ENCODE results near the gene FKRP.
"Not testable (repeated sequence)": the region's sequence is repeated elsewhere in the genome, so short reads cannot be mapped to it uniquely, and the experiment has no call there.

FKRP gene

DNA sequence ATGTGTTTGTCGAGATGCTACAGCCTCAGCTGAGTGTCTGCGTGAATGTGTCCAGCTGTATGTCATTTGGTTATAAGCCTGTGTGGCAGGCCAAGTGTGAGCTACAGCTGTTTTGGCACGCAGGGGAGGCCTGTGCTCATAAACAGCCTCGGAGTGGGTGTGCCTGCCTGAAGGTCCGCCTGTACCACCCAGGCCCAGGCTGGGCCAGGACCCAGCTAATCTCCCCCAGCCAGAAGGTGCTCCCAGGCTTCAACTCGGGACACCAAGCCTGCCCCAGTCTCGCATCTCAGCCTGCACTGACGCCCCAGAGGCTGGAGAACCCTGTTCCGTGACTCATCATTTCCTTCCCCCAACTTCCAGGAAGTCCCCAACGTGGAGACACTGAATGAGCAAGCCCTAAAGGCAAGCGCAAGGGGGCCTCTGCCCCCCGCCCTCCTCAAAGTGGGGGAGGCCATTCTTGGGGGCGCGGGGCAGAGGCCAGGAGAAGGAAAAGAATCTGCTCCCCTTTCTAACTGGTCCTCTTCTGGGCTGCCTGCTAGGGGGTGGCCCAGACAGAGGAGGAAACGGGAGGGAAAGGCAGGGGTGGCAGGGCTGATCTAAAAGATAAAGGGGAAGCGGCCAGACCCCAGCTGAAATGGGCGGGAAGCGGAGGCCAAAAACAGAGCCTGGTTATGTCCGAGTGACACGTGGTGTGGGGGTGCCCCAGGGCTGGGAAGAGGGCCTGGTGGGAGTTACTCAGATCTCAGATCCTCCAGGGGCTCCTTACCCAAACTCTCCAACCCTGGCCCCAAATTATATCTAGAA, 40.6 kb downstream of the FKRP start:
- DNase-seq (ENCODE audit: low spot score), result peak; percentile 41

DNA sequence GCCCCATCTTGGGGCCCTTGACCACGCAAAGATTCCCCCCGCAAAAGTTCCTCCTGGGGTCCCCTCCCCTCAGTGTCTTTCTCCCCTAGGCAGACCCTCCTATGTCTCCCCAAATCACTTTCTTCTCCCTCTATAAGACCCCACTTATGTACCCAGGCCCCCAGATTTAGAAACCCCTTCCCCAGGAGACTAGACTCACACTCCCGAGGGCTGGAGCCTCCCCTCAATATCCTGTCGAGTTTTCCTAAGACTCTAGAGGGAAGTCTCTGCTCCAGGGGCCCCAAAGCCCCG, 41.1 kb downstream of the FKRP start:
- DNase-seq (ENCODE audit: low spot score), result no peak

DNA sequence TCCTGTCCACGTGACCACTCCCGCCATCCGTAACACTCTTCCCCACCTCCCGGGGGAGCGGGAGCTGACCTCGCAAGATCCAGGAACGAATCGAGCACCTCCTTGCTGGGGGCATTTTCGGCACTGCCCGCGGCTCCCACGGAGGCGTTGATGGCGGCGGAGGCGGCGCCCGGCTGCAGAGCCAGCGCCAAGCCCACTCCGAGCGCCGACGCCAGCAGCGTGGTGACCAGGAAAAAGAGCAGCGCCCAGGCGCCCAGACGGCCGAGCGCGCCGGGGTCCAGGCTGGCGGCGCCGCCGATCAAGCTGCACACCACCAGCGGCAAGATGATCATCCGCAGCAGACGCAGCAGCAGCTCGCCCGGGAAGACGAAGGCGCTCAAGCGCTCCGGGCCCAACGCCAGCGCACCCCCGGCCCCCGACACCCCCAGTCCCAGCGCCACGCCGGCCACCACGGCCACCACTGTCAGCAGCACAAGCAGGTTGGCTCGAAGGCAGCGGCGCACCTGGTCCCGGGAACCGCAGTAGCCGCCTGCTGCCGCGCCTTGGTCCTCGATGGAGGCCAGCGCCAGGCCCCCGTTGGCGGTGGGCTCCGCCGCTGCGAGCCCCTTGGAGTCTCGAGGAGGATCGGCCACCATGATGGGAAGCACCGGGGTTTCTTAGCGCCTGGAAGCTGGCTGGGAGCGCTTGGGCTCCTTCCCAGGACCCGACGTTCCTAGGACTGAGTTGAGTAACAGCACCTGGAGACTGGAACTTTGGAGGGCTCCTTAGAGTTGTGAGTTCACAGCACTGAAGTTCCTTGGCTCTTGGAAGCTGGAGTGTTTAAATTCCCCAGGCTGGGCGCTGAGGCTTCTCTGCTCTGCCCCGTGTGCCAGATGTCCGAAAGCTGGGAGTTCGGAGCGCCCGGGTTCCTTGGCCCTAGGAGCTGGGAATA, 41.7 kb downstream of the FKRP start:
- DNase-seq (ENCODE audit: low spot score), result peak; percentile 64

DNA sequence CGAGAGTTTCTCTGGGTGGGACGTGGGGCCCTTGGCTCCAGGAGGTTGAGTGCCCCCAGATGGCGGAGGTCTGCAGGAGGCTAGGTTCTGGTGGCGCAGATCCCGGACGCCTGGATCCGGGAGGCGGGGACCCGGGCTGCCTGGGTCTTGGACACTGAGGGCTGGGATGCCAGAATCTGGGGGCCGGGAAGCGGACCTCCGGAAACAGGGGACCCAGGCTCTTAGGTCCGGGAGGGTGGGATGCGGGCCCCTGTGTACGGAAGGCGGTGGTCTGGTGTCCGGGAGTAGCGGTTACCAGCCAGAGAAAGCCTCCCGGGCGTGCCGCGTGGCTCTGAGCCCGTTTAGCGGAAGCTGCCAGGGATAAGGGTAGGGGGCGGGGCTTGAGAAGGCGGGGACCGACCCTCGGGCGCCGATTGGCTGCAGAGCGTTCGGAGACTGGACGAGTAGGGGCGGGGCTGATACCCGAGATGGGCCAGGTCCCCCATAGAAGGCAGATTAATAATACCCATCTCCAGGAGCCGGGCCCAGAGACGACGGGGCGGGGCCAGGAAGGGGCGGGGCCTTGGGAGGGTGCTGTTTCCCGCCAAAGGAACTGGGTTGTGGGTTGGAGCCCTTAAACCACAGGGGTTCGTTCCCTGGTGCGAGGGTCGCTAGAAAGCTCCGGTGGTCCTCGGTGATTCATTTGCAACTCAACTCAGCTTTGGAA, 42.6 kb downstream of the FKRP start, which contains the start of gene SLC1A5:
Gene SLC1A5, minus strand, starts transcription at position 333 of the 706 bp plus-strand sequence. CDS start 629 bp downstream, outside the sequence.
- DNase-seq (ENCODE audit: low spot score), result peak; percentile 99

DNA sequence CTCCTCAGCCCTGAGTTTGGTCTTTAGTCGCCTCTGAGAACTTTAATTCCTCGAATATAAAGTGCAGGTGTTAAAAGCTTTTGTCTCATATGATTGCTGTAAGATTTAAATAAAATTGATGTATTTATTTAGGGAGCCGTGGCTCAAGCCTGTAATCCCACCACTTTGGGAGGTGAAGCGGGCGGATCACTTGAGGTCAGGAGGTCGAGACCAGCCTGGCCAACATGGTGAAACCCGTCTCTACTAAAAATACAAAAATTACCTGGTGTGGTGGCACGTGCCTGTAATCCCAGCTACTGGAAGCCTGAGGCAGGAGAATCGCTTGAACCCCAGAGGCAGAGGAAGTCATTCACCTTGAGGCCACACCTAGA, 43.1 kb downstream of the FKRP start:
- DNase-seq (ENCODE audit: low spot score), result no peak

DNA sequence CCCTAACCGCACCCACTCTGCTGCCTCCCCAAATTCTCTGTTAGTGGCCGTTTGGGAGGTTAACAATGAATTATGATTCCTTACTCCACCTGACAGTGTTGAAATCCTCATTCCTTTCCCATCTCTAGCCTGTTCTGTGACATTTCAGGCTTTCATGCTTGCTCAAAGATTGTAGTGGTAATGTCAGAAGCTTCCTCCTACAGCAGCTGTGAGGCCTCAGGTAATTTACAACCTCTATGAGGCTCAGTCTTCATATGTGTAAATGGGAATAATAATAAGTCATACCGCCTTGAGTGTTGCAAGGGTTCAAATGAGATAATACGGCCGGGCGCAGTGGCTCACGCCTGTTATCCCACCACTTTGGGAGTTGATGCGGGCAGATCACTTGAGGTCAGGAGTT, 43.5 kb downstream of the FKRP start:
- no peak for DNase-seq (ENCODE audit: low spot score)

DNA sequence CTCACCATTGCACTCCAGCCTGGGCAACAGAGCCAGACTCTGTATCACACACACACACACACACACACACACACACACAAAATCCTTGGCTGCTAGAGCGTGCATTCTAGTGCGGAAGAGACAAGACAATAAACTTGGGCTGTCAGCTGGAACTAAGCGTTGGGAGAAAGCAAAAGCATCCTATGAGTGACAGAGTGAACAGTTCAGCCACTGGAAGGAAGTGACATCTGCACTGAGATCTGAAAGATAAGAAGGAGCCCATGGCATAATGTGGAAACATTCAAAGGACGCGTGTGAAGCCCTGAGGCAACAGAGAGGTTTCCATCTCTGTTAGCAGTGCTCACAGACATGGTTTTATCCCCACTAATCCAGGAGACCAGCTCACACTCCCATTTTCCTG, 46.1 kb downstream of the FKRP start:
- DNase-seq (ENCODE audit: low spot score), result no peak

DNA sequence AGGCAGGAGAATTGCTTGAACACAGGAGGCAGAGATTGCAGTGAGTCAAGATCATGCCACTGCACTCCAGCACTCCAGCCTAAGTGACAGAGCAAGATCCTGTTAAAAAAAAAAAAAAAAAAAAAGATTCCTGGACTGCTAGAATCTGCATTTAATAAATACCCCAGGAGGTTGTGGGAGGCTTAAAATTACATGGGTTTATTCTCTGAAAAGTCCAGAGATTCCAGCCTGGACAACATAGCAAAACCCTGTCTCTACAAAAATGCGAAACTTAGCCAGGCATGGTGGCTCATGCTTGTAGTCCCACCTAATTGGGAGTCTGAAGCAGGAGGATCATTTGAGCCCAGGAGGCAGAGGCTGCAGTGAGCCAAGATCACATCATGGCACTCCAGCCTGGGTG, 52.0 kb downstream of the FKRP start:
- DNase-seq (ENCODE audit: low spot score), result no peak

DNA sequence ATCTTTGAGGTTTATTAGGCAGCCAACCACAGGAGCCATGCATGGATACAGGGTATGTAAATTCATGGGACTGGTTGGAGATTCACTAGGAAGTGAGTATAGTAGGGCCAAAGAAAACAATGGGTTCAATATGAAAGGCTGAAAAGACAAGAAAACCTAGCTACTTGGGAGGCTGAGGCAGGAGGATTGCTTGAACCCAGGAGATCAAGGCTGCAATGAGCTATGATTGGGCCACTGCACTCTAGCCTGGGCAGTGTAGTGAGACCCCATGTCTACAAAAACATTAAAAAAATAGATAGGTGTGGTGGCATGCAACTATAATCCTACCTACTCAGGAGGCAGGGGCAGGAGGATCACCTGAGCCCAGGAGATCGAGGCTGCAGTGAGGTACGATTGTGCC, 52.9 kb downstream of the FKRP start:
- DNase-seq (ENCODE audit: low spot score), result no peak

DNA sequence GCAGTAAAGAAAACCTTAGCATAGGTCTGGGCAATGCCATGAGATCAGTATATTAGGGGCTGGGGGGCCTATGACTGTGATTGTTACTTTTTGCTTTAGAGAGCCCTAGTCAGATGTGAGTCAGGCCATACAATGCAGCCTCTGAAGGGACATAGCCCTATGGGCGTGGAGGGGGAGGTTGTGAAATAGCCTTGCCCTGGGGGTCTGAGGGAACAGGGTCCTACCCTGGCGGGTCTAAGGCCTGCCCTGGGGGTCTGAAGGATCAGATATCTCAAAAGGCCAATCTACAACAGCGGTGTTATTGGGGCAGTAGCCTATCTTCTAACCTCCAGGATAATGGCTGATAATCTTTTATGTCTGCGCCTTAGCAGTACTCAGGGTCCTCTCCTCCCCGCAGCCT, 56.3 kb downstream of the FKRP start:
- no peak for DNase-seq (ENCODE audit: low spot score)

DNA sequence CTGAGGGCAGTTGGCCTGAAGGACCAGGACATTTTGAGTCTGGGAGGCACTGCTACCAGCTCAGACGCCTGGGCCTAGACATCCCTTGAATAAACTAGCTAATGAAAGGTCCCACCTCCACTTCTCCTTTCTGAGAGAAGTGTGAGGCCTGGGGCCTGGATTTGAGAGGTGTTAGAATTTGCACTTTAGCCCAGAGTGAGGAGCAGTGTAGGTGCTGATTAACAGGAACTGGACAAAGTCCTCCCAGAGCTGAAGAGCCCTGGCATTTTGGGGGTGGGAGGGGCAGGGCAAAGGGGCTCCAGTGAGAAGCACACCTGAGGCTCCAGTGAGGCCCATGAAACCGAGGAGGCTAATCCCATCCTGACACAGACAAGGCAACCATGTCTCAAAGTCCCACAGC, 57.7 kb downstream of the FKRP start:
- DNase-seq (ENCODE audit: low spot score), result peak; percentile 4

DNA sequence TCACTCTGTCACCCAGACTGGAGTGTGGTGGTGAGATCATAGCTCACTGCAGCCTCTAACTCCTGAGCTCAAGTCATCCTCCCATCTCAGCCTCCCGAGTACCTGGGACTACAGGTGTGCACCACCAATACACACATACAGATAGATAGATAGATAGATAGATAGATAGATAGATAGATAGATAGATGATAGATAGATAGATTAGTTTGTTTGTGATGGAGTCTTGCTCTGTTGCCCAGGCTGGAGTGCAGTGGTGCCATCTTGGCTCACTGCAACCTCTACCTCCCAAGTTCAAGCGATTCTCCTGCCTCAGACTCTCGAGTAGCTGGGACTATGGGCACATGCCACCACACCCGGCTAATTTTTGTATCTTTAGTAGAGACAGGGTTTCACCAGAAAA, 58.6 kb downstream of the FKRP start:
- not testable (repeated sequence) for DNase-seq (ENCODE audit: low spot score)

DNA sequence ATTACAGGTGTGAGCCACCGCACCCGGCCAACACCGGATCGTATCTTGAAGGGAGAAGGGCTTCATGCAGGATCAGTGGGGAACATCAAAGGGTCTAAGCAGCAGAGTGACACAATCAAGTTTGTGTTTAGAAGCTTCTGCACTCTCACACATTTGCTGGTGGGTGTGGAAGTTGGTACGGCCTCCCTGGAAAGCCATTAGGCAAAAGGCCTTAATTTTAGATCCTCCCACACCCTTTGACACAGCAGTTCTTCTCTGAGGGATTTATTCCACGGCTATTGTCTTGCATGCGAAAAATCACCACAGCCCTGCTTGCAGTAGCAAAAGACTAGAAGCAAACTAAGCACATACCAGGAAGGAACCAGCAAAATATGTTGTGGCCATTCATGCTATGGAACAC, 60.8 kb downstream of the FKRP start:
- DNase-seq (ENCODE audit: low spot score), result no peak

All from iPS-NIHi11 (cell line).